Measurements from ENCODE around the gene IWS1.
"Not testable (repeated sequence)": the region's sequence is repeated elsewhere in the genome, so short reads cannot be mapped to it uniquely, and the experiment has no call there.

Gene IWS1

DNA sequence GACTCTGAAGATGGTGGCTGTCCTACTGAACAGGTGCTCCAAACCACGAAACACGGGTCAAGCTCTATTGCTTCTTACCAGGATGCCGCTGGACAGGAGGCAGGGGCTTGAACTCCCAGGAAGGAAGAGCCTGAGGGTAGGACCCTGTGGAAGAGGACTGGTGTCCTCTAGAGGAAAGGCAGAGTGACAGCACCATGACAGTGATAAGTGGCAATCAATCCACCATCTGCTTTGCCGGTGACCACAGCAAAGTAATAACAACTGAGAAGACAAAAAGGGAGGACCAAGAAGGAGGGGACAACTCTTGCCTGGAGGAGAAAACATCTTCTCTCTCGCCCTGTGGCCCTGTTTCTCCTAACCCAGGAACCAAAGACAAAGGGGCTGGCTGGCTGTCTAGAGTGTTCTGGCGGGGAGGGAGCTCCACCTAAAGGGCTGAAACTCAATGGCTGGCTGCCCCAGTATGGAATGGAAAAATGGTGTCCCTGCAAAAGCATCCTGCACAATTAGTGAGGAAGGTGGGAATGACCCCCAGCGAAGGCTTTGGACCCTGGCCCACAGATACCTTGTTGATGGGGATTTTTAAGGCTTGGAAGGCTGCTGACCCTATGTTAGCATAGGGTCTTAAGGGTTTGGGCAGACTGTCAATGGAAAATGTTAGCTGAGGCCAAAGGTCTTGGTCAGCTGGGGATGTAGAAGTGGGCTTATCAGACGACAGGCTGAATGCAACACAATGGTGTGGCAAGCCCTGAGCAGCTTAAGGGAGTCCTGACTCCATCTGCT lies 72.7 kb downstream of the IWS1 start:
- no peak for DNase-seq

DNA sequence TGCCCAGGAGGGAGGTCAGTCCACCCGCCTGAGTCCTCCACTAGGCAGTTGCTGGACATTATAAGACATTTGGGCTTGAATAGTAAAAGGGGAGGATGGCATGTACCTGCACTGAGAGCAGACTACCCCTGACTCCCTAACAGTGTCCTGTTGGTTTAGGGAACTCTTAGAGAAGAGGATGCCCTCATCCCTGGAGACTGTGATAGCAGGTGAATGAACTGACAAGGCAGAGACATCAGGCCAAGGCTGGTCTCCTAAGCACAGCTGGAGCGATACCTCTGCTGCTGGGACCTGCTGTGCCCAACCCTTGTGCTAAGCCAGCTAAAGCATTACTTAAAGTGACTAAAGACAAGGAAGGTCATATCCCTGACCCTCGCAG lies 73.3 kb downstream of the IWS1 start:
- no peak for DNase-seq

DNA sequence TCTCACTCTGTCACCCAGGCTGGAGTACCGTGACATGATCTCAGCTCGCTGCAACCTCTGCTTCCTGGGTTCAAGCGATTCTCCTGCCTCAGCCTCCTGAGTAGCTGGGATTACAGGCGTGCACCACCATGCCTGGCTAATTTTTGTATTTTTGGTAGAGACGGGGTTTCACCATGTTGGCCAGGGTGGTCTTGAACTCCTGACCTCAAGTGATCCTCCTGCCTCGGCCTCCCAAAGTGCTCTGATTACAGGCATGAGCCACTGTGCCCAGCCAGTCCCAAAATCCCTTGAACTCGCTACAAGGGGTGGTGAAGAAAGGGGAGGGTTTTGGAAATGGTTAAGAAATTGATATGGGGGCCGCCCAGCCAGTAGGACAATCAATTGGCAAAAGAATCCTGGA lies 73.9 kb downstream of the IWS1 start:
- DNase-seq, result not testable (repeated sequence)

GRCh38 chr2:127451981-127452380 lies 74.3 kb downstream of the IWS1 start:
- DNase-seq, result no peak

- DNase-seq, result no peak
Observed at GRCh38 chr2:127449898-127450297, 76.4 kb downstream of the IWS1 start.

GRCh38 chr2:127449414-127449813 lies 76.9 kb downstream of the IWS1 start:
- no peak for DNase-seq

GRCh38 chr2:127448526-127448925 lies 77.8 kb downstream of the IWS1 start:
- DNase-seq, result no peak

GRCh38 chr2:127439343-127439742 lies 86.9 kb downstream of the IWS1 start:
- DNase-seq, result no peak

DNA sequence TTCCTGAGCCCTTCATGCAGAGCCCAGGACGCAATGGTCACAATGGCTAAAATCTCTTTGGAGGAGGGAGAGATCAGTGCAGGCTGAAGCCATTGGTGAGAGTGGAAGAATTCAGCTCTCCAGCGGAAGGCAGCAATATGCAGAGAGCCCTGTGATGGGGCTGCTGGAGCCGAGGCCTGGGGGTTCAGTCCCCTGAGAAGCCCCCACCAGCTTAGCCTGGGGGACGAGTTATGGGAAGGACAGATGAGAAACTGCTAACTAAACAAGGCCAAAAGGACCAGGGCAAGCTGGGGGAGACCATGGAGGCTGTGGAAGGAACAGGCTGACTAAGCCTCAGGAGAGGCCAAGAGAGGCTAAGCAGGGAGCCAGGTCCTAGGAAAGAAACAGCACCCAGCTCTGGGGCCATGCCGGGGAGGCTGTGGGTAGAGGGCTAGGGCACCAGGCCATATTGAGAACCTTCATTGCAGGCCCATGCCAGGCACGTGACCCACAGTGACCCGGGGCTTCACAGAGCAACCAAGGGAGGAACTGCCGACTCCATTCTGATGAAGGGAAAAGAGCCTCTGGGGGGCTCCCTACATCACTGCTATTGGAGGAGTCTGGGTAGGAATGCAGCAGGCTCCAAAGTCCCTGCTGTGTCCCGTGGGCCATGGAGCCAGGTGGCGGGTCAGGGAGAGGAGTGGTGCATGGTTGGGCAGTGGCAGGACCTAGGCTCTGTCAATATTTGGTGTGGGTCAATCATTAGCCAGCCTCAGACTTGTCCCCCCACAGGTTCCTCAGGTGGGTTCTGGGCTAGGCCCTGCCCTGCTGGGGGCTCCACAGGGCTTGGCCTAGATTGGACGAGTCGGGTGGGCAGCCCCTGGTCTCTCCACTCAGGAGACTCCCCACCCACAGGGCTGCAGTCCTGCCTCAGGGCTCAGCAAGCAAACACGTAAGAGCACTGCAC lies 88.2 kb downstream of the IWS1 start:
- DNase-seq, result no peak

DNA sequence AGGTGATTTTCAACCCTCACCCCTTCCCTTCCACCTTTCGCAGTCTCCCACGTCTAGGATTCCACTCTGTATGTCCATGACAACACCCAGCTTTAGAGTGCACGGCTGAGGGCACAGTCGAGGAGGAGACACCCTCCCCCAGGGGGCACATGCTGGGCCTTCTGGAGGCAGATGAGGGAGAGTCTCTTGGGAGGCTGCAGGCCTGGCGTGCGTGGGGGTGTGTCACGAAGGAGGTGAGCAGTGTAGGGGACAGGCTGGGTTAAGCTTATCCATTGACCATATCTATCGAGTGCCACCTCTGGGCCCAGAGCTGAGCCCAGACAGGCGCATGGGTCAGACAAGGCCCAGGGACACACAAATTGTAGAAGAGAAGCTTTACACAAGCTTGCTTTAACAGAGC lies 89.2 kb downstream of the IWS1 start:
- DNase-seq, result no peak

DNA sequence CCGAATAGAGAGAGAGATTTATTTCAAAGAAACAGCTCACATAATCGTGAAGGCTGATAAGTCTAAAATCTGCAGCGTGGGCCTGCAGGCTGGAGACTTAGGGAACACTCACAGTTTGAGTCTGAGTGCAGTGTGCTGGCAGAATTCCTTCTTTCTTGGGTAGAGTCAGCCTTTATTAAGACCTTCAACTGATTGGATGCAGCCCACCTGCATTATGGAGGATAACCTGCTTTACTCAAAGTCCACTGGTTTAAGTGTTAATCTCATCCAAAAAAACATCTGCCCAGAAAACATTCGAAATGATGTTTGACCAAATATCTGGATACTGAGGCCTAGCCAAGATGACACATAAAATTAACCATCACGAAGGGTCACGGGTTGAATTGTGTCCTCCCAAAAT lies 91.8 kb downstream of the IWS1 start:
- DNase-seq, result no peak

DNA sequence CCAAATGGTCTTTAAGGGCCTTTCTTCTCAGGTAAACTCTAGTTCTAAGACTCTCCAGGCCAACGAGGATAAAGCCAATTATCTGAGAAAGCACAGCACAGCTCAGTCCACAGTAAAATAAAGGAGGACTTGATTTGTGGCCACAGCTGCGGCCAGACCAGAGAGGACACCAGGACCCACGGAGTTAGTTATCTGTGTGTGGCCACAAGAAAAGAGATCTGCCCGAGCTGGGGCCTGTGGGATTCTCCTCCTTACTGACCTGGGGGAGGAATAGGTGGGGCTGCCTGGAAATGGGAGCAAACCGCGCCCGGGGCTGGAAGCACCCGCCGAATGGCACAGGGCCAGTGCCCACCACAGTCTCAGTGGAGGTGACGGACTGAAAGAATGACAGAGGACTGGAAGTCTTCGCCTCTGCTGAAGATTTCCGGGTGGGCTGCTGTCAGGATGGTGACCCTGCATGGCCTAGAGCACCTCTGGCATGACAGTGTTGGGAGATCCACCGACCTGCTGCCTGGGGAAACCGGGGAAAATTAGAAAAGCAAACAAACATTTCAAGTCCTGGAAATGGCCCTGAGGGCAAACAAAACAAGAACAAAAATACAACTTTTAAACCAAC lies 94.8 kb downstream of the IWS1 start:
- no peak for DNase-seq

Measured in COR-L47 (cell line).